Ramos (cell line): Measurements from ENCODE around the gene ADAMTS4.

Experiments
- in situ Hi-C: fragments of 300-500 bp; cut with MboI; formaldehyde crosslinking; loops from one replicate; pipeline ENCODE4 v1.14.3; 2022; ENCODE audit warnings: low sequenced_read_pairs; ENCODE audit not compliant: unreplicated experiment

The ADAMTS4 gene

GRCh38 chr1:161160671-161161145, 38.1 kb downstream of the ADAMTS4 start:
- in situ Hi-C loops = no loop called here

GRCh38 chr1:161159913-161160243, 39.0 kb downstream of the ADAMTS4 start:
- in situ Hi-C loops = no loop called here

- in situ Hi-C loops = no loop called here
Observed at GRCh38 chr1:161159087-161159912, 39.6 kb downstream of the ADAMTS4 start, which contains the start of gene USP21. TSS of gene USP21 (plus strand) at chr1:161159500. CDS start at chr1:161160641, 1,141 bp downstream.

- in situ Hi-C loops = no loop called here
Observed at GRCh38 chr1:161158316-161159010, 40.4 kb downstream of the ADAMTS4 start.

- in situ Hi-C loops = no loop called here
Observed at GRCh38 chr1:161157867-161158266, 41.0 kb downstream of the ADAMTS4 start.

GRCh38 chr1:161153682-161154337, 45.0 kb downstream of the ADAMTS4 start, which contains the start of gene UFC1:
TSS of gene UFC1 (plus strand) at chr1:161153978. CDS start at chr1:161153998, 20 bp downstream.
- in situ Hi-C loops = no loop called here

GRCh38 chr1:161153176-161153575, 45.7 kb downstream of the ADAMTS4 start:
- in situ Hi-C loops = no loop called here

GRCh38 chr1:161145832-161146231, 53.0 kb downstream of the ADAMTS4 start:
- in situ Hi-C loops = no loop called here

- in situ Hi-C loops = no loop called here
Observed at GRCh38 chr1:161140755-161141400, 58.0 kb downstream of the ADAMTS4 start.

GRCh38 chr1:161139766-161140165, 59.1 kb downstream of the ADAMTS4 start:
- in situ Hi-C loops = no loop called here

- in situ Hi-C loops = no loop called here
Observed at GRCh38 chr1:161138431-161138830, 60.4 kb downstream of the ADAMTS4 start.

GRCh38 chr1:161137881-161138280, 61.0 kb downstream of the ADAMTS4 start:
- in situ Hi-C loops = no loop called here
